ENCODE data around the gene GABARAP.

DNA sequence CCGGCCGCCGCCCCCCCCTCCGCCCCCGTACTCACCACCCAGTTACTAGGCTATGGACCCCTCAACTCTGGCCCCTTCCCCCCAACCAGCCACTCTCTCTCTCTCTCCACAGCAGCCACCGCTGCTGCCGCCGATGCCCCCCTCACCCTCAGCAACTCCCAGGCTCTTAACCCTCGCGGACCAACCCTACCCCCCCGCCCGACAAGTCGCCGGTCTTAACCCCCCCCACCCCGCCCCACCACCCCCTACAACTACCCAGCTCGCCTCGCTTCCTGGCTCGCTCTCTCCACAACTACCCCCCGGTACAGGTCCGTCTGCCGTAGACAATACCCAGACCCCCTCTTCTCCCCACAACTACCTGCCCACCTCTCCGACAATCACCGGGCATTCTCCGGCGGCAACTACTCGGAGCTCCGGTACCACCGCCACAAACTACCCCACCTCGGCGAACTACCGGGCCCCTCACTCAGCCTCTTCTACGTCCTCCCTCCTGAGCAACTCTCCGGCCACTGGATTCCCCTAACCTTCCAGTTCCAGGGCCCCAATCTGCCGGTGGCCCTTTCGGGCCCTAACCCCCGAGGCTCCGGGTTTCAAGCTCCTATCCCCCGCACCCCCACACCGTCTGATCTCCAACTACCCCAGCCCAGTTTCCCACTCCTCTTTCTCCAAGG is 3.7 kb downstream of the GABARAP start:
- TF ChIP-seq POLR2A (IDR thresholded peaks at IDR 0.05; ENCODE audit: low read length) (no peak), GATA1 (IDR thresholded peaks at IDR 0.05; ENCODE audit: low read depth, low read length) (no peak)

All from erythroblast (primary cell).